OCI-M1 (cell line): ENCODE data around the gene MAP3K10.
A peak's percentile ranks its signal among the peaks of the same experiment; 100 is the strongest.

Experiments
- DNase-seq: peaks from one replicate; lab custom pipeline; 2025; lab: John Stamatoyannopoulos, UW

Gene MAP3K10

GRCh38 chr19:40174092-40174491 lies 17.1 kb upstream of the MAP3K10 start:
- DNase-seq, result no peak

- DNase-seq, result no peak
These were observed 15.4 kb upstream of the MAP3K10 start for GRCh38 chr19:40175820-40176219.

GRCh38 chr19:40177286-40178070 lies 13.7 kb upstream of the MAP3K10 start:
- DNase-seq, result no peak

GRCh38 chr19:40178756-40179155 lies 12.5 kb upstream of the MAP3K10 start:
- no peak for DNase-seq

DNA sequence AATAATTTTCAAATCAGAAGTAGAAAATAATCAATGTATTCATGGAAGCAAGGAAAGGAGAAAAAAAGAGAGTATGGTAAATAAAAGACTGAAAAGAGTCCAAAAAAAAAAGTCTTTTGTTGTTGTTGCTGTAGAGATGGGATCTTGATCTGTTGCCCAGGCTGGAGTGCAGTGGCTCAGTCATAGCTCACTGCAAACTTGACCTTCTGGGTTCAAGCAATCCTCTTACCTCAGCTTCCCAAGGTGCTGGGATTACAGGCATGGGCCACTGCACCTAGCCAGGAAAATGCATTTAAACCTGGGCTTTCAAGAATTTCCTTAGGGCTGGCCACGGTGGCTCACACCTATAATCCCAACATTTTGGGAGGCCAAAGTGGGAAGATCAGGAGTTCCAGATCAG lies 7.0 kb upstream of the MAP3K10 start:
- no peak for DNase-seq

DNA sequence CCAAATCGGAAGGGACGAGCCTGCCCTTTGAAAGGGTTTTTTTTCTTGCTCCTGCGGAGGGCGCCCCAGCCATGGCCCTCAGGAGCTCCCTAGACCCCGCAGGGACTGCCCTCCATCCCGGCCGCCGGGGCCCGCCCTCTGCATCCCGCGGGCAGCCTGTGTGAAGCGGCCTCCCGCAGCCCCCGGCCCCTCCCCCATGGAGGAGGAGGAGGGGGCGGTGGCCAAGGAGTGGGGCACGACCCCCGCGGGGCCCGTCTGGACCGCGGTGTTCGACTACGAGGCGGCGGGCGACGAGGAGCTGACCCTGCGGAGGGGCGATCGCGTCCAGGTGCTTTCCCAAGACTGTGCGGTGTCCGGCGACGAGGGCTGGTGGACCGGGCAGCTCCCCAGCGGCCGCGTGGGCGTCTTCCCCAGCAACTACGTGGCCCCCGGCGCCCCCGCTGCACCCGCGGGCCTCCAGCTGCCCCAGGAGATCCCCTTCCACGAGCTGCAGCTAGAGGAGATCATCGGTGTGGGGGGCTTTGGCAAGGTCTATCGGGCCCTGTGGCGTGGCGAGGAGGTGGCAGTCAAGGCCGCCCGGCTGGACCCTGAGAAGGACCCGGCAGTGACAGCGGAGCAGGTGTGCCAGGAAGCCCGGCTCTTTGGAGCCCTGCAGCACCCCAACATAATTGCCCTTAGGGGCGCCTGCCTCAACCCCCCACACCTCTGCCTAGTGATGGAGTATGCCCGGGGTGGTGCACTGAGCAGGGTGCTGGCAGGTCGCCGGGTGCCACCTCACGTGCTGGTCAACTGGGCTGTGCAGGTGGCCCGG lies 815 bp downstream of the MAP3K10 start:
- peak; percentile 41 for DNase-seq

DNA sequence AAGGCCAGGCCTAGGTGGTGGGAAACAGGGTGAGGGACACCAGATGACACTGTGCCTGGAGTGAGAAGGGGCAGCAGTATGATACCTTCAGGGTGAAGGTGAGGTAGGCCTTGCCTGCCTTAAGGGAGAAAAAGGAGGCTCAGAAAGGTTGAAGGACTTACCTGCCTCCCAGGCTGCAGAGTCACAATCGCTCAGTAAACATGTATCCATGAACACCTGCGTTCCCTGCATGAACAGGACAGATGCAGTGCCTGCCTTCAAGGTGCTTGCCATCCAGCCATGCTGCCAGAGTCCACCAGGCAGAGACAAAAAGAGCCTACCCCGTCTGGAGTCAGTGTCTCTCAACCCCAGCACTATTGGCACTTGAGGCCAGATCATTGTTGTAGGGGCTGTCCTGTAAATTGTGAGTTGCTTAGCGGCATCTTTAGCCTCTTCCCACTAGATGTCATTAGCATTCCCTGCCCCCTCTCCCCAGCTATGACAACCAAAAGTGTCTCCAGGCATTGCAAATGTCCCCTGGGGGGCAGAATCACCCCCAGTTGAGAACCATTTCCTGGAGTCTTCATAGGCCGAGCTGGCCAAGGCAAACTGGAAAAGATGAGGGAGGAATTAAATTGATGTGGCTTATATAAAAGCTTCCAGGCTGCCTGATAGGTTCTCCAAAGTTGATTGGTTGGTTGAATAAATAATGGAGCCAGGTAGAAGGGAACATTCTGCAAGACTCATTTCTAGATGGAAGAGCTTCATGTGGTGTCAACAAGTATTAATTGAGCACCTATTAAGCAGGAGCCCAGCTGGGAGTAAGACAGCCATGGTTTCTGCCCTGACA lies 1.7 kb downstream of the MAP3K10 start:
- no peak for DNase-seq

DNA sequence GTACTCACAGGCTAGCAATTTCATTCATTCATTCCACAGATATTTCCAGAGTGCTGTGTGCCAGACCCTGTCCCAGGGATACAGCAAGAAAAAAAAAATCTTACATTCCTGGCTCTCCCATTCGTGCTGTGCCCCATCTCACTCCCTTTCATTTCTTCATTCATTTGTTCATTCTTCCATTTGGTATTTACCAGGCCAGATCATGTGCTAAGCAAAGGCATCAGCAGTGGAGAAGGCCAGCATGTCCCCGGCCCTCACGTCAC lies 2.3 kb downstream of the MAP3K10 start:
- no peak for DNase-seq

DNA sequence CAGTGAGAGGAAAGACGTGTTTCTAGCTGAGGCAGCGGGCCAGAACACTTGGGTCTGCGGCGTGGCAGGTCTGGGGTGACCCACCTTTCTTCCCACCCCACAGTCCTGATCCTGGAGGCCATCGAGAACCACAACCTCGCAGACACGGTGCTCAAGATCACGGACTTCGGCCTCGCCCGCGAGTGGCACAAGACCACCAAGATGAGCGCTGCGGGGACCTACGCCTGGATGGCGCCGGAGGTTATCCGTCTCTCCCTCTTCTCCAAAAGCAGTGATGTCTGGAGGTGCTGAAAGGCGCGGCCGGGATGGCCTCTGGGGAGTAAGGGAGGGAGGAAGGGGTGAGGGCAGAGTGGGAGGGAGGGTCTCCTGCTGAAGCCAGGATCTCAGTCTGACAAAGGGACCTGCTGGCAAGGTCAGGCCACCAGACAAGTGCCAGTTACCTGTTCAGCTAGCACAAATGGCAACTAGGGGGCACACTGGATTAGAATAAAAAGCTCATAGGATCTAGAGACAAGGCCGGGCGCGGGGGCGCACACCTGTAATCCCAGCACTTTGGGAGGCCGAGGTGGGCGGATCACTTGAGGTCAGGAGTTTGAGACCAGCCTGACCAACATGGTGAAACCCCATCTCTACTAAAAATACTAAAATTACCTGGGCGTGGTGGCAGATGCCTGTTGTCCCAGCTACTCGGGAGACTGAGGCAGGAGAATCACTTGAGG lies 7.2 kb downstream of the MAP3K10 start:
- no peak for DNase-seq

DNA sequence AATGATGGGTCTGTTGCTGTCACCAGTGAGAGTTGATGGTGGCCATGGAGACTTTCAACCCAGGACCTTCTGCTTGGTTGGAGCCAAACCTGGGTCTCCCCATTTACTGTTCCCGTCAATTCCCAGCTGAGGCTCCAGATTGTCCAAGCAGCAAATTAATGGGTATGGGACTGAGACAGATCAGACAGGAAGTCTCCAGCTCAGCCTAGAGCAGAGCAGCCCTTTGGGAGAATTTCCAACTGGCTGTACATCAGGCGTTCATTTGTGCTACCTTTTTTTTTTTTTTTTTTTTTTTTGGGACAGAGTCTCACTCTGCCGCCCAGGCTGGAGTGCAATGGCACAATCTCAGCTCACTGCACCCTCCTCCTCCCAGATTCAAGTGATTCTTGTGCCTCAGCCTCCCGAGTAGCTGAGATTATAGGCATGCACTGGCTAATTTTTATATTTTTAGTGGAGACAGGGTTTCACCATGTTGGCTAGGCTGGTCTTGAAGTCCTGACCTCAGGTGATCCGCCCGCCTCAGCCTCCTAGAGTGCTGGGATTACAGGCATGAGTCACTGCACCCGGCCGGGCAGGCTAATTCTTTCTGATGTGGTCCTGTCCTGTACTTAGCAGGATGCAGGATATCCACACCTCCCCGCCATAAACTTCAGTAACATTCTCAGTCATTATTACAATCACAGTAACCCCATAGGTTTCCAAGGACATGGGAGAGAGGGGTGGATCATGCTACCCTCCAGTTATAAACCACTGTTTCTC lies 9.3 kb downstream of the MAP3K10 start:
- DNase-seq, result no peak

DNA sequence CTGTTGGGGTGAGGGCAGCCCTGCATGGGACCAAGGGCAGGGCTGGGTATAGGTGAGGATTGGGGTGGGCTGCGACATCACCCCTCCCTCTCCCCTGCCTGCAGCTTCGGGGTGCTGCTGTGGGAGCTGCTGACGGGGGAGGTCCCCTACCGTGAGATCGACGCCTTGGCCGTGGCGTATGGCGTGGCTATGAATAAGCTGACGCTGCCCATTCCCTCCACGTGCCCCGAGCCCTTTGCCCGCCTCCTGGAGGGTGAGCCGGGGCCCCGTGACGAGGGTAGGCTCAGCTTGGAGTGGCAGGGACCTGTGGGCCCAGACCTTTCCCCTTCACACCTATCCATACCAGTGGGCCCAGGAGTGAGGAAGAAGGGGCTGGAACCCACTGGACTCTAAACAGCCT lies 13.2 kb downstream of the MAP3K10 start:
- DNase-seq, result no peak

DNA sequence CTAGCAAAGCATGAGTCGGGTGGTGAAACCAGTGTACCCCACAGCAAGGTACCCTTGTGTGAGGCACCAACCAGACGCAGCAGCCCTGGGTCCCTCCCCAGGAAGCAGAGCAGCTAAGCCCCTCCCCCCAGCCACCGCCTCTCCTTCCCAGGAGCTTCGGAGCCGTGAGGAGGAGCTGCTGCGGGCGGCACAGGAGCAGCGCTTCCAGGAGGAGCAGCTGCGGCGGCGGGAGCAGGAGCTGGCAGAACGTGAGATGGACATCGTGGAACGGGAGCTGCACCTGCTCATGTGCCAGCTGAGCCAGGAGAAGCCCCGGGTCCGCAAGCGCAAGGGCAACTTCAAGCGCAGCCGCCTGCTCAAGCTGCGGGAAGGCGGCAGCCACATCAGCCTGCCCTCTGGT lies 14.5 kb downstream of the MAP3K10 start:
- DNase-seq, result no peak

- DNase-seq, result no peak
These were observed 17.4 kb downstream of the MAP3K10 start for GRCh38 chr19:40208602-40209001.

GRCh38 chr19:40210889-40211288 lies 19.7 kb downstream of the MAP3K10 start:
- DNase-seq, result no peak

DNA sequence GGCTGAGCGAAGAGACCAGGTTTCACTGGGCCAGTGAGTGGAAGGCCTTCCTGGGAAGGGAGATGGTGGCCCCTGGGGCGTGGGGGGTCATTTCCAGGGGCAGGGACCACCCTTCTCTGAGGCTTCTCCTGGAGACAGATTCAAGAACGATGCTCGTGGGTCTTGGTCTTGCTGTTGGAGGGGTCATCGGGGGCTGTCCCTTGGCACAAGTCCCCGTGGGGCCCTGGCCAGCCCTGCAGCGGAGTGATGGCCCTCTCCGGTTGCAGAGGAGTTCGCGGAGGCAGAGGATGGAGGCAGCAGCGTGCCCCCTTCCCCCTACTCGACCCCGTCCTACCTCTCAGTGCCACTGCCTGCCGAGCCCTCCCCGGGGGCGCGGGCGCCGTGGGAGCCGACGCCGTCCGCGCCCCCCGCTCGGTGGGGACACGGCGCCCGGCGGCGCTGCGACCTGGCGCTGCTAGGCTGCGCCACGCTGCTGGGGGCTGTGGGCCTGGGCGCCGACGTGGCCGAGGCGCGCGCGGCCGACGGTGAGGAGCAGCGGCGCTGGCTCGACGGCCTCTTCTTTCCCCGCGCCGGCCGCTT lies 22.1 kb downstream of the MAP3K10 start:
- DNase-seq, result no peak

GRCh38 chr19:40213882-40214570 lies 22.8 kb downstream of the MAP3K10 start:
- DNase-seq, result no peak

GRCh38 chr19:40214936-40215335 lies 23.7 kb downstream of the MAP3K10 start:
- no peak for DNase-seq

GRCh38 chr19:40216013-40216776 lies 25.0 kb downstream of the MAP3K10 start:
- DNase-seq, result no peak

GRCh38 chr19:40216777-40217026 lies 25.5 kb downstream of the MAP3K10 start:
- DNase-seq, result no peak
